Pons (tissue), 1 donor: ENCODE results near the gene GNAI2.
"Not testable (repeated sequence)": the region's sequence is repeated elsewhere in the genome, so short reads cannot be mapped to it uniquely, and the experiment has no call there.

Experiments
- DNase-seq: peaks from one replicate; pipeline ENCODE4 v3.0.0-alpha.2; 2016; ENCODE audit warnings: low spot score

The GNAI2 gene

DNA sequence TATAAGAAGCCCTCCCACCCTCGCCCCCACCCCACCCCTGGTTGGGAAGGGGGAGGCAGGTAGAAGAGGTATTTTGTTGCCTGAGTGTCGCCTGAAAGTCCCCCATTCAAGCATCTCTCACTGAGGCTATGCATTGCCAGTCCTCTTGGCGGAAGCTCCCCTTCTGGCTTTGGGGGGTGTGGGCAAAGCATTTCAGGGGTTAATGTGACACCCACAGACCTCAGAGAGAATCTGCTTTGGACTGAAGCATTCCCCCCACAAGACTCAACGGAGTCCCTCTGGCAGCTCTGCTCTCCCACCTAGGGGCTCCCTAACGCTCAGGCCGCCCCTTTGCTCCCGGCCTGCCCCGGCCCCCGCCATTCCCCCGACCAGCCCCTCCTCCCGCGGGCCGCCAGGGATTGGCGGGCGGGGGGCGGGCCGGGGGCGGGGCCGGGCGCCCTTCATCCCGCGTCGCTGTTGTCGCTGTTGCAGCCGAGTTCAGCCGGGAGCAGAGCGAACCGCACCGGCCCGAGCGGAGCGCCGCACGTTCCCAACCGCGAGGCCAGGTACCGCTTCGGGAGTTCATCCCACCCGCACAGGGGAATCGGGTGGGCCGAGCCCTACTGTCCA, 31.1 kb upstream of the GNAI2 start, which contains the start of gene SLC38A3:
Gene SLC38A3 (plus strand): TSS at position 468 of the 609 bp plus-strand sequence. CDS start 8,929 bp downstream, outside the sequence.
- no peak for DNase-seq

- DNase-seq: peak; percentile 42
Measured at GRCh38 chr3:50205413-50206276, 30.4 kb upstream of the GNAI2 start.

- DNase-seq: no peak
Measured at GRCh38 chr3:50207359-50208042, 28.5 kb upstream of the GNAI2 start.

DNA sequence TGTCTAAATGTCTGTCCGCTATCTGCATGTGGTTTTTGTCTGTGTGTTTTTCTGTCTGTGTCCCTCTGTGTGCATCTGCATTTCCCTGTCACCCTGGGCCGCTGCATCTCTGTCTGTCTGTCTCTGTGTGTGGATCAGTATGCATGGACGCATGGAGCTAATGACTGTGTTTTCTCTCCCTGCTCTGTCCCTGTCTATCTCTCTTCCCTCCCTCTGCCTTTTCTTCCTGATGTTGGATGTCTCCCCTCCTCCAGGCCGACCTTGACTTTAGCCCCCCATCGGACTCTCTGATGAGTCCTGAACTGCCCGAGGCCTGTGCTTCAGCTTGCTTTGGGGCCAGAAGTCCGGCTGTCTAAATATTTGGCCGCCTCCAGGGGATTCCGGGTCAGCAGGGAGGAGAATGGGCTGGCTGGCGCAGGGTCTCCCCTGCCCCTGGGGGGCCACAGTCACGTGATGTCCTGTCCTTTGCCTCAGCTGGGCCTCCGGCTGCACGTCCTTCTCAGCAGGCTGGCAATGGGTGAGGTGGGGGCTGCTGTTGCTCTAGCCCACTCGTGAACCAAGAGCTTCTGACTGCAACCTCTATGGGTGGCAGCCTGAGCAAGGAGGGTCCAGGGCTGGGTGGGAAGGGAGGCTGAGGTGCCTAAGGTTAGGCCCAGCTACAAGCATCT, 27.2 kb upstream of the GNAI2 start:
- DNase-seq: no peak

- DNase-seq: no peak
Measured at GRCh38 chr3:50210176-50210509, 25.9 kb upstream of the GNAI2 start.

DNA sequence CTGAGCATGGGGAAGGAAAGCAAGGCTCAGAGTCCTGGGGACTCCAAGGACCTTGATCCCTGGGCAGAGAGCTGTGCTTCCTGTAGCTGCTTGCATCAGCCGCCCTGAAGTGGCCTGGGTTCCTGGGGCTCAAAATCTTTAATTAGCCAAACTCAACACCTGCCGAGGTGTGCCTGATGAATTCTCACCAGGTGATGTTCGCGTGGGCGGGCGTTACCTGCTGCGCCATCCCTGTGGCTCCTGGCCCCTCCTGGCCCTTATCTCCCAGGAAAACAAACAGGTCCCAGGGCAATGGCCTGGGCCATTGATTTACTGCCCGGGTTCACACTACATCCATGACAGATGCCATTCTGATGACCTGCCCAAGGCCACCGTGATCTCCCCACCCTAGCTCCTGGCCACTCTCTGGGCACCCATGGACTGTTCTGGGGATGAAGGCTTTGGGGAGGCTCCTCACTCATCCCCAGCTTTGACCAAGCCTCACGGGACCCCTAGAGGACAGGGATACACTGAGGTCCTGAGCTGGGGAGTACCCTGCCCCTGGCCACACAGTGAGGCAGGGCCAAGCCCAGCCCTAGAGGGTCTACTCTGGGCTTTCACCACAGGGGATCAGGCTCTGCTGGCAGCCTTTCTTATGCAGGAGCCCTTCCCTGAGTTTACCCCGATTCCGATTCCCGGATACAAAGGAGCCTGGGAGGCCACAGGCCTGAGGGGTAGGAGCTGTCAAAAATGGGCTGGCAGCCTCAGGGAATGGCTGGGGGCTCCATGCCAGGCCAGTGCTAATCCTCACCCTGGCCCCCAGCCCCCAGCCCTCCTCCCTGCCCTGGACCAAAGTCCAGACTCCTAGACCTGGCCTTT, 25.3 kb upstream of the GNAI2 start:
- DNase-seq: no peak

DNA sequence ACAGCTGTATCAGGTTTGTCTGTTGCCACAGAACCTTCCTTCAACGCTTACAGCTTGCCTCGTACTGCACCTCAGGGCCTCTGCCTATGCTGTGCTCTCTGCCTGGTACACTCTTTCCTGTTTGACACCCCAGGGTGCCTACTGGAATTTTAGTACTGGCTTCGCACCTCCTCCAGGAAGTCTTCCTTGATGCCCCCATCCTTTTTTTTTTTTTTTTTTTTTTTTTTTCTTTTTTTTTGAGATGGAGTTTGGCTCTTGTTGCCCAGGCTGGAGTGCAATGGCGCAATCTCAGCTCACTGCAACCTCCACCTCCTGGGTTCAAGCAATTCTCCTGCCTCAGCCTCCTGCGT, 24.7 kb upstream of the GNAI2 start:
- not testable (repeated sequence) for DNase-seq

DNA sequence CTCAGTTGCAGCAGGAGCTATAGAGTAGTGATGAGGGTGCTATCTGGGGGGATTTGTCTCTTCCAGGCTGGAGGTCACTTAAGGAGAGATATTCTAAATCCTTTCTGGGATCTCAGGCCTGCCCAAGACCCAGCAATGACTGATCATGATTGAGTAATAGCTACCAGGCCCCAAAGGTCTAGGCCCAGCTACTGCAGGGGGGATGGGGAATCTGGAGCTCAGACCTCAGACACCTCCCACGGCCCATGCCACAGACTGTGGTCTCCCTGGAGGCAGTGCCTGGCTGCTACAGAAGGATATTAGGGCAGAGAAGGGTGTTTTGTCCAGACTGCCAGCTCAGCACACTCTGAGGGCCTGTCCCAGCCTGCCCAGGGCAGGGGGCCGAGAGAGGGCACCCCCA, 24.1 kb upstream of the GNAI2 start:
- no peak for DNase-seq

DNA sequence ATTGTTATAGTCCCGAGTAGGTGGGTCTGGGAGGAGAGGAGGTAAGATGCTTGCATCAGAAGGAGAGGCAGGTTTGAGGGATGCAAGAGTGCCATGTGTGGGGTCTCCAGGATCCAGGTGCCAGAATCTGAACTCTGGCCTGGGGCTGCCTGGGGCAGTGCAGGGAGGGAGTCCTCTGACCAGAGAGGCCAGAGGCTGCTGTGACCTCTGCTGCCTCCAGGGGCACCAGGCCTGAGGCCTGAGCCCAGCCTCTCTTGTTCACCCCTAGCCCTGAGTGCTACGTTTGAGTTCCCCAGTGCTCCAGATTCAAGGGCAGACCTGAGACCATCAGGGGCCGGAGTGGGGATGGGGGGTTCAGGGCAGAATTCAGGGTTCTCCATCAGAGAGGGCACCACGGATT, 23.5 kb upstream of the GNAI2 start:
- DNase-seq: no peak

DNA sequence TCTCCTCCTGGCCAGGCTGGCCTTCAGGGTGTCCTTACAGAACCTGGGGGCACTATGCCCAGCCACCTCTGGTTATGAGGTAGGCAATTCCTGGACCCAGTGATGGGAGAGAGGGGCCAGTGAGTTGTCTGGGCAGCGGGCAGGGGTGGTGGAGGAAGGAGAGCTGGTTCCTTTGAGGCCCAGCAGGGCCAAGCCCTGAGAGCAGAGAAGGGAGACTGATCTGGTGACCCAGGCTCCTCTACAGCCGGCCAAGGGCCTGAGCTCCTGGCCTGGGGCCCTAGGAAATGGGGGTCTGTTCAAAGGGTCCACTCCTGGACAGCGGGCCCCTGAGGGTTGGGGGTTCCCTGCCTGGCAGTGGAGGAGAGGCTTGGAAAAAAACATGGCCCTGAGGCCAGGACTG, 23.0 kb upstream of the GNAI2 start:
- DNase-seq: peak; percentile 47

GRCh38 chr3:50213373-50213772, 22.6 kb upstream of the GNAI2 start:
- peak; percentile 94 for DNase-seq

DNA sequence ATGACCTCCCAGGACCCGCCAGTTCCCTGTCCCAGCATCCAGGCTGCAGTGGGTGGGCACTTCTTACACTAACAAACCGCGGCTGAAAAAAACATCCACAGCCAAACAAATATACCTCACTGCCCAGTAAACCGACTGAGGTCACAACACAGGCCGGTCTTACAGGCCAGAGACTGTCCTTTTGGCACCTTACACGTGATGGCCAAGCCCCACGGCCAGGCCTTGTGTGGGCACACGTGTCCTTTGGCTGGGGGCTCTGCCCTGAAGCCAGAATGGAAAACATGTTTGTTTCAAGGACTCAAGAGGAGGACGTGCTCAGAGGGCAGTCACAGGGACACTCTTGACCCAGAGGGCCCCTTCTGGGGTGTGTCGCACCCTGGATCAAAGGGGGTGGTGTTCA, 21.2 kb upstream of the GNAI2 start:
- DNase-seq: no peak

GRCh38 chr3:50215529-50215928, 20.5 kb upstream of the GNAI2 start:
- no peak for DNase-seq

DNA sequence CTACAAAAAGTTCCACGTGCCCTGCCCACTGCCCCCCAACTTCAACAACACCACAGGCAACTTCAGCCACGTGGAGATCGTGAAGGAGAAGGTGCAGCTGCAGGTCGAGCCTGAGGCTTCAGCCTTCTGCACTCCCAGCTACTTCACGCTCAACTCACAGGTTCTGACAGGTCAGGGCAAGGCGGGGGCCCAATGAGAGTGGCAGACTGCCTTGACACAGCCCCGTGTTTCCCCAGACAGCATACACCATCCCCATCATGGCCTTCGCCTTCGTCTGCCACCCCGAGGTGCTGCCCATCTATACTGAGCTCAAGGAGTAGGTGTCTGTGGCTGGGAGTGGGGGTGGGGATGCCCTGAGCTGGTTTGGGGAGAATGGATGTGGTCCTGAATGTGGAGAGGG, 18.3 kb upstream of the GNAI2 start:
- no peak for DNase-seq

- no peak for DNase-seq
Measured at GRCh38 chr3:50218448-50218847, 17.6 kb upstream of the GNAI2 start.

GRCh38 chr3:50219285-50219684, 16.7 kb upstream of the GNAI2 start:
- DNase-seq: no peak

DNA sequence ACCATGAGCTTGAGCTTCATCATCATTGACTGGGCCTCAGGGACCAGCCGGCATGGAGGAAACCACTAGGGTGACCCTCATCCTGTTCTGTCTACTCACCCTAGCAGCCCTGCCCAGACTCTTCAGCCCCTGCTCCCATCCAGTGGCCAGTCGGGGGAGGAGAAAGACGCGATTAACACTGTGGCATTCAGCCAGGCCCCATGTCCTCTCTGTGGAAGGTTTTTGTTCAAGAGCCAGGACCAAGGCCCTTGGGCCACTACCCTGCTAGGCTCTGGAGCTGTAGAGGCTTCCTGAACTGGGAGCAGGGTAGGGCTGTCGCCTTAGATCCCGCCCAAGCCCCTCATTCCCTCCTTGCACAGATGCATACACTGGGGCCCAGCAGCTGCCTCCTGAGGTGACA, 15.9 kb upstream of the GNAI2 start:
- no peak for DNase-seq

GRCh38 chr3:50221051-50221410, 15.0 kb upstream of the GNAI2 start:
- DNase-seq: no peak

DNA sequence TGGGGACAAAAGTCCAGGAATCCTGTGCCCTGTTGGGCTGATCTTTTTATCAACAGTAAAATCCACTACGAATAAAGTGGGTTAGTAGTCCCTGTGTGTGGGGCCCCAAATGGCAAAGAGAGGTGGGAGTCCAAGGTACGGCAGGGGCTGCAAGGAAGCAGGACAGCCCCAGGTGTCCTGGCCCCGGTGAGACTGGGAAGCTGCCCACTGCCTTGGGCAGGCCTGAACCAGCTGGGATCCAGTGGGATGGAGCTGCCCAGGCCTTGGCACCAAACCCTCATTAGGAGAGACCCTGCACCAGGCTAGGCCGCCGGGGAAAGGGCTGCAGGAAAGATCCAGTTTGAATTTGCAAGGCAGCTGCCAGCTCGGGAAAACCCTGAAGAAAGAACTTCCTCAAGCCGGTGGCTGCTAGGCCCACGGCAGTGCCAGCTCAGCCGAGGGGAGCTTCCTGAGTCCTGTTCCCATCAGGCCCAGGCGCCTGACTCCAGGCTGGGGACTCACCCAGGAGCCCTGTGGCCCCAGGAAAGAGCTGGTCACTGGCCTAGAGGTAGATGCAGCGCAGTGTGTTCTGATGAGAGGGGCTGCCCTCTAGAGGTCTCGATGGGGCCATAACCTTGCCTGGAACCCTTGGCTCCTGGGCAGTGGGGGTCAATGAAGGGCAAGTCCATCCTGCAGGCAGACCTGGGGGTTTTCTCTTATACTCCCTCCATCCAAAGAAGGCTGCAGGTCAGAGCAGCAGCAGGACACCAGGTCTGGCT, 14.4 kb upstream of the GNAI2 start:
- no peak for DNase-seq

GRCh38 chr3:50222169-50222528, 13.9 kb upstream of the GNAI2 start:
- no peak for DNase-seq

DNA sequence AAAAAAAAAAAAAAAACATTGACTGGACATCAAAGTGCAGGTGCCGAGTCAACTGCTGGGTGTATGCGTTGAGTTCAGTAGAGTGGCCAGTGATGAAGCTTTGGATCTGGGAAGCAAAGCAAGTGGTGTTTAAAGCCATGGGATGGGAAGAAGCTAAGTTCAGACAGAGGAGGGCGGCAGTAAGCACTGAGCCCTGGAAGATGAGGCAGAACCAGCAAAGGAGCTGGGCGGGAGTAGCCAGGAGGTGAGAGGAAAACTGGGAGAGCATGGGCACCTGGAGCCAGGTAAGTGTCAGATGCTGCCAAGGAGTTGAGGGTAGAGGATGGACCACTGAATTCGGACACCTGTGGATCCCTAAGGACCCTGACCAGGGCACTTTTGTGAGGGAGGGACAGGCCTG, 11.4 kb upstream of the GNAI2 start:
- DNase-seq: no peak
